IPS DF 19.7 (cell line): Measurements from ENCODE around the gene PTPRM.

Experiments used
- DNase-seq: peaks from one replicate; pipeline ENCODE4 v3.0.0-alpha.2; 2013; ENCODE audit warnings: low read depth, low spot score

PTPRM gene

DNA sequence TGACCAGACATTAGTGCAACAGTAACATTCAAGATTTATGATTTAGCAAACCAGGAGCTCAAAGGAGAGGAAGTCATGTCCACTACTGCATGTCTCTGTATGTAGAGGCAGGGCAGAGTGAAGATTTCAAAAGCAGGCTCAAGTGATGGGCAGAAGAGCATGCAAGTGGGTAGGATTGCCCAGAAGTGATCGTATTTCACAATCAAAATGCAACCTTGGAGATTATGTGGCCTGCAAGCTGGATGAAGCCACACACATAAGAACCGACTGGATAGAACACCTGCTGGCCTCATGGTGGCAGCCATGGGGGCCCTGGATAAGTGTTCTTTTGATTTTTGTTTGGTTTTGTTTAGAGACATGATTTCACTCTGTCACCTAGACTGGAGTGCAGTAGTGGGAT lies 755.4 kb downstream of the PTPRM start:
- no peak for DNase-seq

DNA sequence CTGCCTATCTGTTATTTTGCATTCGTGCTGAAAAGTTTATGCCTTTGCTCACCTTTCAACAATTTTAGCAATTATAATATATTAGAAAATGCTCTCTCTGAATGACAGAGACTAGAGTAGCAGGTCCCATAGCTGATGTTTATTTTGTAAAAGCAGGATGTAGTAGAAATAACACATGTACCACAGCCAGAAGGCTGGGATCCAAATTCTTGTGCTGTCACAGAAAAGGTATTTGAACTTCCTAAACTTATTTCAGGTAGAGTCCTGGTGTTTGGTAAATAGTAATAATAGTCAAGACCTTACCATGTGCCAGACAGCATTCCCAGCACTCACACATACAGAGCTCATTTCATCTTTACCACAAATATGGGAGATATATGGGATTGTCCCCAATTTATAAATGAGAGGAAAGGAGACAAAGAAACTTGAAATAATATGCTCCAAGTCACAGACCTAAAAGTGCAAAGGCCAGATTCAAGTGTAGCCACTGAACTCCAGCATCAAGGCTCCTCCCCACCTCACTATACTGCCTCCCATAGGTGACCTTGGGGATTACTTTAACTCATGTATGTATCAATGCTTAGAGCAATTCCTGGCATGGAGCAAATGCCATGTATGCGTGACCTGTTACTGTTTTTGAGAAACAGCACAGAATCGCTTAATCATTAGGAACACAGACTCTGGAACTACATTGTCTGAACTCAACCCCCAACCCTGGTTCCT lies 757.4 kb downstream of the PTPRM start:
- no peak for DNase-seq

DNA sequence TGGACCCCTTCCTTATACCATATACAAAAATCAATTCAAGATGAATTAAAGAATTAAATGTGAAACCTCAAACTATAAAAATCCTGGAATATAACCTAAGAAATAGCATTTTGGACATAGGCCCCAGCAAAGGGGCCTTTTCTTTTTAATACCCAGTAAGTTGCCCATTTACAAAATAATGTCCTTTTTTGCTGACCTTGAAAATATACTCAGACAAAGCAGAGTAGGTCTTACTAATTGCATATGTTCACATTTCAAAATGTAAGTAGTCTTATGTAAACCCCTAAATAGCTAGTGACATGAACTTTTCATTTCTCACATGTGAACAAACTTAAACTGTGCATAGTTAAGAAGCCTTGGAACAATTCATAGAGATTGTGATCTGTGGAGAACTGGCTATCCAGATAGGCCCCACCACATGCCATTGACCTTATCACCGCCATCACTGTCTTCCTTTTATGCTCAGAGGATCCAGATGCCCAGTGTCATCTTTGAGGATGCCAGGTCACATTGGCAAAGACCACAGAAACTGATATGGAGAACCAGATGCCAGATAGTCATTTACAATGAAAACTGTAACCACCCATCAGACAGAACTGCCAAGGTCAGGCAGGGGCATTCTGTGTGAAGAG lies 759.8 kb downstream of the PTPRM start:
- no peak for DNase-seq

DNA sequence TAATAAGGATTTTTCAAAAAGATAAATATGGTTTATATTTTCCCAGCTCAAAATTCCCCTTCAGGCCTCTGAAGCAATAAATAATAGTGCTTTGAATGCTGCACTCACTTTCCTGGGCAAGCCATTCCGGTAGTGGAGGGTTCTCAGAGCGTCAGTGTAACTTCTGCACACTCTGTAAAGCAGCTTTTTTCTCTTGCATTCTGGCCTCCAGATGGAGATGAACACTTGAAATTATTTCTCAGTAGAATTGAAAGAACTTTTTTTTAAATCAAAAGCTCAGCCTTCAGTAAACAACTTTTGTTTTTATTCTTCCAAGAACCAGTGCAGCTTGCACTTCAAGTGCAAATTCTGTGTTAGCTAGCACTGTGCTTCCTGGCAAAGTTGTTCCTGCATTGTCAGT lies 761.0 kb downstream of the PTPRM start:
- no peak for DNase-seq

DNA sequence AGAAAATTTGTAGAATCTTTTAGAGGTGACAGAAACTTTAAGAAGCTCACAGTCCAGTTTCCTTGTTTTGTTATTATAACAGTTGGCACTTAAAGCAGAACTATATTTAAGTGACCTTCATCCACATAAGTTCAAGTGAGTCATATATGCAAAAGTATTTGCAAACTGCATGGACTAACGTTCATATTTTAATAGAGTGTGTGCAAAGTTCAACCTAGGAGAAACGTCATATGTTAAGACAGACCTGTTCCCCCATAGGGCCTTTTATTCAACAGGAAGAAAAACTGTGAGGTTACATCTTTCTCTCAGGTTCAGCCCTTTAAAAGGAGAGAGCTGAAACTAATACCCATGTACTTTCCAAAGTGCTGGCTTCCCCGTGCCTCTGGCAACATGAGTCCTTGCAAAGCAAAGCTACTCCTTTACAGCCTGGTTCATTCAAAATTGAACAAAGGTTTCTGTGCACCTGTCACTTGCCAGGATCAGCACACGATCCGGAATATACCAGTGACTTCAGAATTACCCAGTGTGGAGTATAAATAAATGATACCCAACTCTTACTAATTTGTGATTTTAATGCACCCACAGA lies 762.2 kb downstream of the PTPRM start:
- no peak for DNase-seq

DNA sequence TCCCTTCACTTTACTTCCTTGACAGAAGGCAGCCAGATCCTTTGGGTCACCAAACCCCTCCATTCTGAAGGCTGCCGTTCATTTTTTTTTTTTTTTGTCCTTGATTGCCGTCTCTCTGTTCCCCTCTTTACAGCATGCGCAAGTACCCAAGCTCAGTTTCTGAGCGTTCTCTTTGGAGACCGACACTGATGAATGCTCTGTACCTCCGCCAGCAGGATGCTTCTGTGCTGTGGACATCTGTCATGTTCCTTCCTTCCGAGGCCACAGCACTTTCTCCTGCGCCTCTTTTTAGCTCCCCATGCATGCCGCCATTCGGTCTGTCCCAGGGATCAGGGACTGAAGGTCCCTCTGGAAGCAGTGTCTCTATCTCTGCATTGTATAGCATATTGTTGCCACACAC lies 763.5 kb downstream of the PTPRM start:
- DNase-seq, result no peak

DNA sequence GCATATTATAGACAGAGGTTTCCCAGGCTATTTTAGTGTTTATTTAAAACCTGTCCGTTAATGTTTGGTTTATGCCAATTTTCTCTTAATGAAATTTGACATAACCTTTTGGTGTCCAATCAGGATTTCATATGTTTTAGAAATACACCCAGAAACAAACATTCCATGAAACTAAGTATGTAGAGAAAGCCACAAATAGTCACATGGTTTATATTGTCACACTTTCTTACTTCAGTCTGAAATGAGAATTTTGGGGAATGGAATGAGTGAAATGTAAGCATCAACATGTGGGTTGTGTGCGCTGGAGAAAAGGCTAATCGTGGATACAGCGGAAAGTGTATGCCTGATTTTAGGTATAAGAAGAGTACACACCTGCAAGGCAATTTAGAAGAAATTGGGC lies 765.2 kb downstream of the PTPRM start:
- DNase-seq, result no peak

DNA sequence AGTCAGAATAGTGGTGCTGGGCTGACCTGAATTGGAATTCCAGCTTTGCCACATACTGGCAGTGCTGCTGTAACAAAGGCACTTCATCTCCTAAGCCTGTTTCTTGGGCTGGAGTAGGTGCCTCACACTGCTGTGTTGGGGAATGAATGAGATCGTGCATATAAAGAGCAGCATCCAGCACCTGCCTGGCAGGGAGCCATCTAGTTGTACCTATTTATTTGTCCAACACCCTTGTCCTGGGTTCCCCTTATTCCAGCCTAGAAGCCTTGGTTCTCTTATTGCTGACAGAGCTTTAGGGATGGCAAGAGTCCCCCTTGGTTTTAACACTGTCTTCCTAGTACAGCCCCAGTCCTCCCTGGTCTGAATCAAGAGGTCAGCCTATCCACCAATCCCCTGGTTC lies 766.8 kb downstream of the PTPRM start:
- no peak for DNase-seq

DNA sequence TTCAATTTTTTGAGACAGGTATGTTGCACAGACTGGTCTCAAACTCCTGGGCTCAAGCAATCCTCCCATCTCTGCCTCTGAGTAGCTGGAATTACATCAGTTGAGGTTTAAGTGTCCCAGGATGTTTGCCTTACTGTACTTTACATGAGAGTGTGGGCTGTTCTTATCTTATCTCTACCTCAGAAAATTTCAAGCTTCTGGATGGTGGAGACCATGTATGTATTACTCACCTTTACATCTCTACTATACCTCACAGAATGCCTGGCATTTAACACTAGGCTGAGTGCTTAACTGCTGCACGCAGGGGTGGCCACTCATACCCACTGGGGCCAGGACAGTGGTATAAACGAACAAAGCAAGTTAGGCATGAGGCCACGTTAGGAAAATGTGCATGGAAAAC lies 770.1 kb downstream of the PTPRM start:
- no peak for DNase-seq

DNA sequence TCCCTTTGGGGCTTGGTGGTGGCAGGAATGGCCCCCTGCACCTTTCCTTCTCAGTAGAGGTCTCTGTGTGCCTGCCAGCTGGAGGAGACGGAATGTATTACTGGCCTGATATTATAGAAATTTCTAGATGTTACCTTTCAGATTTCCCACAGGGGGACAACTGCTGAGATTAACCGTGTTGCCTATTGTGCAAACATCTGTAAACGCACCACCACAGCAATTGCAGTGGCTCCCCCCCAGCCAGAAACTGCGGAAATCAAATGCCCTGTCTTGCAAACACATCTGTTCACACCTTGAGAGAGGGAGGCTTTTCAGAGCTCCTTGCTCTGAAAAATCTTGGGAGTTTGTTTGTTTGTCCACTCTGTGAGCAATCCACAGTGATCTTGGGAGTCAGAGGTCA lies 772.1 kb downstream of the PTPRM start:
- no peak for DNase-seq

DNA sequence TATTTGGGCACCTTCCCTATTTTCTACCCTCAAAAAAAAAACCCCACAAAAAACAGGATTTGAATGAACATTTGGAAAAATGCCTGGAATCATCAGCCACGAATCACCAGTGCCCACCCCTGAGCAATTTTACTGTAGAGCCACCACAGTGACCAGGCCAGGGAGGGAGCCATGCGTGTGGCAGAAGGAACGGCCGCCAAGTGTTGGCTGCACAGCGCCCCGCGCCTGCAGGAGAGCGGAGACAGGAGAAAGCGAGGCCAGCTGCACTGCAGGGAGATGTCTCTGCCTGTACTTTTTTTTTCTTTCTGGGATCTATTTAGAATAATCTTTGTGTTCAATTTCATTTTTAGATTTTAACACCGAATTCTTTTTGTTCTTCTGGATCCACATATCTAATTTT lies 772.8 kb downstream of the PTPRM start:
- no peak for DNase-seq

DNA sequence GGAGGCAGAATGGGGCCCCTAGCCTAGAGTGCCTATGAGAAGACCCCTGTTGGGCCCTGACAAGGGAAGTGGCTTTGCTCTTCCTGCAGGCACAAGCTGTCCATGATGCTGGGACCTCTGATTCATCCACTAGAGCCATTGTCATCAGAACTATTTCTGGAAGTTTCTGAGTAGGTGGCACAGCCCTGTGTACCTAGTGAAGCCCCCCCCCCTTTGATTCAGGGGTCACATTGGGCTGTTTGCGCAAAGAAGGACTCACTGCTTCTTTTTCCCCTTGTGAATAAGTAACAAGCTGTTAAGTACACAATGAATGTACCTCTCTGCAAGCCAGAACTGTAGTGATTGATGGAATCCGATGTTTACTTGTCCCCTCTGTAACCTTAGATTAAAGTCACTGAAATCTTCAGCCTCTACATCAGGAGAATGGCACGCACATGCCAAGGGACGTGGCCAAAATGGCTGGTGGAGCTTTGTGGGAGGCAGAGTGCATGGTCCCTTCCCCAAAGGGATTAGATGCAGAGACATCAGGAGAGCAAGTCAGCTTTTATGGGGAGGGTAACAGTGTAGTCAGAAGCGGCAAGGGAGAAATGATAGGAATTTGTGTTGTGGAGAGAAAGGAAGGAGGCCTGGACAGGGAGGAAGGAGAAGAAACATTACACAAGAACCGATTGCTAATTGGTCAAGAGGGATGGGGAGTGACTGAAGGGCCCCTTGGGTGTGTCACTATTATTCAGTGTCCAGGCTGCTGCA lies 774.5 kb downstream of the PTPRM start:
- no peak for DNase-seq

DNA sequence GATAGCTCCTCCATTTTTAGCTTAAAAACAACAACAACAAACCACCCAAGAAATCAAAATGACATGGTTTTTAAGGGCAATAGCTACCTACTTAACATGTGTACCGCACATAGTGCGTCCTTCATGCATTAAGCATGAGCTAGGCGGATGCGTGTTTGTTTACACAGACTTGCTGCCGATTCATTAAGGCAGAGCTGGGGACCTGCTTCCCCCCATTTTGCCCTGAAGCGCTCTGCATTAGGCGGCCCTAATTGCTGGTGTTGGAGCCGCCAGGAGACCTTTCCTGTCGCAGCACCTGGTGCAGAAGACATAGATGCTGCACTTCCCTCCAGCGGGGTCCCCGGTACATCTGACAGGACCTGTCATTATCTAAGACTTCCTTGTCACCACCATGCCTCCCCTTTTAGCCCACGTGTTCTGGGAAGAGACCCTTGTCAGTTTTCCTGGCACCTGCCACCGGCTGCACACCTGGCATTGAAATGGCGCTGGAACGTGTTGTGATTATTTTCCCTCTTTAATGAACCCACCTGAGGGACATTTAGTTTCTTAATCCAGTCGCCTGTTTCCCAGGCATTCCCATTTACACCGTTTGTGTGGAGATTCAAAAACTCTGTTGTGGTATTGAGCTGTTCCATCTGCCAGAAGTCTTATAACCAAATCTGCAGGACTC lies 781.1 kb downstream of the PTPRM start:
- DNase-seq, result no peak

DNA sequence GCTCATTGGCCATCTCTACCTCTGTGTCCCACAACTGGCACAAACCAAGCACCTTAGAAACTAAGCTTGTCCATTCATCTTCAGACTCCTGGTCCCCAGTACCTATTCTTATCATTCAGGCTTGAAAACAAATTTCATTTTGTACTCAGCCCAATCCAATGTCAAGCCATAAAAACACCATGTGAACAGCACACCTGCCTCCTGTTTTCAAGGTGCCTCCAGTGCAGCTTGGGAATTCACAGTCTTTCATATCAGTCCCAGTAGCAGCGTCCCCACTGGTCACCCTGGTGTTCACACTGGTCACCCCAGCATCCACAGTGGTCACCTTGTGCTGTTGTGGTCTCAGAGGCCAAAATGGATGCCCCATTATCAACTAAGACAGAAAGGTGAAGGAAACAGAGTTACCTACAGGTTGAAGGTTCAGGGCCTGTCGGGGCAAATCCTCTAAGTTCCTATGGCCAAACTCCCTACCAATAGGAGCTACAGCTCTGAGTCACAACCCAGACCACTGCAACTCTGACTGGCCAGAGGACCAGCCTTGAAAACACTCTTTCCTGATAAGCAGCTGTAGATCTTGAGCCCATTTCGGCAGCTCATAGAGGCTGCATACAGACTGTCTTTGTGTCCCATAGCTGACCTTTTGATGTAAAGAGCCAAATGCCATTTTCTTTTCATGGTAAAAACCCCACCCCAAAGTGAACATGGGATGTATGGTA lies 782.6 kb downstream of the PTPRM start:
- no peak for DNase-seq

DNA sequence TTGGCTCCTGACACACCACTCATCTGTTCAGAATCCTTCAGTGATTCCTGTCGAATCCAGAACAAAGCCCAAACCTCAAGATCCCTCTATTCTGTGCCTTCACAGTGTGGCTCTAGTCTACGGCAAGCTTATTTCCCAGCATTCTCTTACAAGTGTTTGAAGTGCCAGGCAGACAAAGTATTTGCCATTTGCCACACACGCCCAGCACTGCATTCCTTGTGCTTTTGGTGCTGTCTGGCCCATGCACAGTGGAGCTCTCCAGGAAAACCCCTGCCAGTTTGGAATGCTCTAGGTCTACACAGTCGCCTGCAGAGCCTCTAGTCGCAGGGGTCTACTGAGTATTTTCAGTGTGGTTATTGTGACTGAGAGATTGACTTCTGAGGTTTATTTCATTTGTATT lies 783.5 kb downstream of the PTPRM start:
- DNase-seq, result no peak

DNA sequence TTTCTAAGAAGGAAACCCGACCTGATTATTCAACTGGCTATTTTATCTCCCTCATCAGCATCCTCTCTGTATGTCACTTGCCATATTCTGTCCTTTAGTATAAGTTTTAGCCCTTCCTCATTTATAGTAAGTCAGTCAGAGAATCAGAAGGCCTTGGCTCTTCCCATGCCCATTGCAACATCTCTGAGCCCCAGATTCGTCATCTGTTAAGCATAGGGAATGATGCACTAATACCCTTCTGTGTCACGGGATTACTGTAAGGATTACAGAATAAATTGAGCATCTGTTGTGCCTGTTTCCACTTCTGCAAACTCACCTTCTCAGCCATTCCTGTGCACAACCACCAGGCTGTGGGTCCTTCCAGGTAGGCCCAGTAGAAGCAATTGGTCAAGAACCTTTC lies 784.0 kb downstream of the PTPRM start:
- no peak for DNase-seq

DNA sequence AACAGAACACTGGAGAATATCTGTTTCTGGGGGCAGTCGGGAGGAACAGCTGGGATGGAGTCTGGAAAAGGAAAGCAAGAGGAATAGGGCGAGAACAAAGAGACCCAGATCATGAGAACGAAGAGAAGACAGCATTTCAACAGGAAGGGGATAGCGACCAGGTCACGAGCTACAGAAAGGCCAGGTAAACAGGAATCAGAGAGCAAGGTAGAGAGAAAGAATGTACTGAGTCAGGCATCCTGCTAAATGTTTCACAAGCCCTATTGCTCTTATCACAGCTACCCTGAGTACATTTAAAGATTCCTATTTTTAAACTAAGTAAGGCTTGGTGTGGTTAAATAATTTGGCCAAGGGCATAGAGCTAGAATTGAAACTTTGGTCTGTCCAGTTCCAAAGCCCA lies 787.2 kb downstream of the PTPRM start:
- no peak for DNase-seq

DNA sequence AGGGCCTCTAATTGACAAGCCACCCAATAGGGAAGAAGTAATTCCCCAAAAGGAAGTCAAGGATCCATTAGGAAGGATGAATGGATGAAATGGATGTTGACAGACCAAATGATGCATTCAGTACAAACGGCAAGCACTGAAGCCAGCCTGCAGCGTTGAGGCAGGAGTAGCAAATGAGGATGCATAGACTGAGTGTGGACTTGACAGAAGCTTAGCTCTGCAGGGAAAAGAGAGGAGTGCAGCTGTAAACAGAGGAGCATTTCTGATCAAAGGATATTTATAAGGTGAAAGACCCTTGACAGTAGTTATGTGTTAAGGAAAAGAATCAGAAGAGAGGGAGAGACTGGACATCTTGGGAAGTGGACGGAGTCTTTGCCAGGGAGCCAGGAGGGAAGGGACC lies 788.9 kb downstream of the PTPRM start:
- DNase-seq, result no peak

DNA sequence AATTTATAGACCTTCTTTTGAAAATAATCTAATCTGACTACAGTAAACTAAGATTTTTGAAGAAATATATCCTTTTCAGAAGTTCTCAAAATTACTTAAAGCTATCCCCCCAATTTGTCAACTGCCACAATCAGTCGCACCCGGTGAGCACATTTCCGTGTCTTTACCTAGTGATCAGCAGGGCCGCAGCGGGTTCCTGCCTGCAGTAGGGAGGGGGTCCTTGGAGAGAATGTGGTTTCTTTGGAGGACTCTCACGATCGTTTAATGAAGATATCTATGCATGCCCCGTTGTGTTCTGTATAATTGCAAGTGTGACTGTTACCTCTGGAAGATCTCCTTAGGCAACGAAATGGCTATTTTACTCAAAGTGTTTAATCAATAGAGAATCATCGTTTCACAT lies 790.2 kb downstream of the PTPRM start:
- no peak for DNase-seq

DNA sequence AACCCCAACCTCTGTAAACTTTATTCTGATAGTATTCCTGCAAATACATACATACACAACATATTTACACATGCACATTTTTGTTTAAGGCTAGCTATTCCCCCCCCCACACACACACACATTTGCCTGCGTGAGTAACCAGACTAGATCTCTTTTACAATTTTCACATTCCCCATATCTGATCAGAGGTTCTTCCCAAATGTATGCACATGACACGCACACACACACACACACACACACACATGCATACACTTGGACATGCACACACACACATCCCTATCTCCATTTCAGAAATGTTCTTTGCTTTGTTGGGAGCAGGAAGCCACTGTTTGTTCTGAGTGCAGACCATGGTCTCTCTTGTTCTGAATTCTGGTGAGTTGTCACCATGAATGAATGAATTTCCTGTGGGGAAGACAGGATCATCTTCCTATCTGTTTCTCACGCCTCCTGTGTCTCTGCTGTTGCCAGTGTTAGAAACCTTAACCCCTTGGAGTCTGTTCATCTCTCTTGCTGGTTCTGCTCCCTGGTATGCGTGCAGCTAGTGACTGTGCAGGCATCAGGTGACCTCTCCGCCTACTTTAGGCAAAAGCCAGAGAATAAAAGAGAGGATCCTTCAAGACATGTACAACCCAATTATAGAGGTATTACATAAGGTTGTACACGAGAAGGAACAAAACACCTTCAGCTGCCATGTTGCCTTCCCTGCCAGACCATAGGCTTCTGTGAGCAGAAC lies 791.1 kb downstream of the PTPRM start:
- no peak for DNase-seq

DNA sequence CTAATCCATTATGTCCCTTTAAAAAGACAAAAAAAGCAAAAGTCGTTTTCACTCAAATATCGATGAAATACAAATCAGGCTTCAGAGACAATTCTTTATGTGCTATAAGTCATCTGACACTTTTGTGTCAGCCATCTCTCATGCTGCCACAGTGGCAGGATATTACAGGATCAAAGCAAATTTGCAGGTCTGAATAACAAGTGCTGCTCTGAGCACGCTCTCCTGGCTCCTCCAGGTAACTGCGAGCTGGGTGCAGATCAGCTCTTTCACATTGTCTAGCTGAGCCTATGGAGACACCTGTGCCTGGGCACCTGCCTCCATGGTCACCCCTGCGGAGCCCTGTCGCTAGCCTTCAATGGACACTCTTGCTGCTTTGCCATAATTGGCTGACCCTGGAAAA lies 792.0 kb downstream of the PTPRM start:
- no peak for DNase-seq
